GM19463 (cell line): ENCODE results near the gene SOST.
A peak's percentile ranks its signal among the peaks of the same experiment; 100 is the strongest.
"Not testable (repeated sequence)": the region's sequence is repeated elsewhere in the genome, so short reads cannot be mapped to it uniquely, and the experiment has no call there.

Experiments
- ATAC-seq: cut with Tn5 transposase; IDR thresholded peaks from one replicate; pipeline ENCODE4 v1.9.1; 2021; ENCODE audit warnings: mild to moderate bottlenecking, moderate library complexity; ENCODE audit not compliant: unreplicated experiment

Gene SOST

GRCh38 chr17:43758497-43759174, at the start of gene SOST:
Gene SOST (minus strand): TSS chr17:43758791. CDS start chr17:43758741, 50 bp downstream.
- ATAC-seq, result no peak

DNA sequence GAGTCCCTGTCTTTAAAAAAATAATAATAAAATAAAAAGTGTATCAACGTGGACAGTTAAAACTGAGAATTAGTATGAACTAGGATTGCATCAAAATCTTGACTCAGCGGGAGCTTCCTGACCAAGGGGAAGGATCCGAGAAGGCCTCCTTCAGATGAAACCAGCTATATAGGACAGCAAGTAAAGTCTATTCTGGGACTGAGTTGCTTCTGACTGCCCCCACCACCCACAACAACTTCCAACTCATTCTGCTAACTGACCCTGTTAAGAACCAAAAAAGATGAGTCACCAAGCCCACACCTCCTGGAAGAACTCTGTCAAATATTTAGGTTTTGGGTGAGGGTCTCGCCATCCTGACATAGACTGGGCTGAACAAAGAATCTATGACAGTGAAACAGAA, 49.5 kb upstream of the SOST start:
- no peak for ATAC-seq

DNA sequence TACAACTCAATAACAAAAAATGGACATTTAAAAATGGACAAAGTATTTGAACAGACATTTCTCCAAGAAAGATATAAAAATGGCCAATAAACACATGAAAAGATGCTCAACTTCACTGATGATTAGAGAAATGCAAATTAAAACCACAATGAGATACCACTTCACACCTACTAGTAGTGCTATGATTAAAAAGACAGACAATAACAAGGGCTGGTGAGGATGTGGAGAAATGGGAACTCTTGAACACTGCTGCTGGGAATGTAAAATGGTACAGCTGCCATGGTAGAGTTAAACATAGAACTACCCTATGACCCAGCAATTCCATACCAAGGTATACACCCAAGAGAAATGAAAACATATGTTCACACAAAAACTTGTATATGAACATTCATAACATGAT, 46.5 kb upstream of the SOST start:
- no peak for ATAC-seq

GRCh38 chr17:43803758-43804157, 45.2 kb upstream of the SOST start:
- no peak for ATAC-seq

DNA sequence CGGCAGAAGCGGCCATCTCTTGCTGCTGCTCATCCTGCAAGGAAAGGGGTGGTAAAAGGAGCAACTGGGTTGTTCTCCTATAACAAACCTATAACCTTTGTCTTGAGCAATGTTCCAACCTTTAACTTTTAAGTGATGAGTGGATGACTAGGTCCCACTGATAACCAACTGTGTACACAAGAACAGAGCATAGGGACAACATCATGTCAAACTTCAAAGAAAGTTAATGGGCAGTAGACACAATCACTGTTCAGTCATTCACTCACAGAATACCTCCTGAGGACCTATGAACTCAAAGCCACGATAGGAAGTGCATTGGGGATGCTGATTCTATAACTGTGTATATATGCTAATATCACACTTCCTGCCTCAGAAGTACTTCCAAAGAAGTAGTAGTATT, 43.3 kb upstream of the SOST start:
- ATAC-seq, result no peak

DNA sequence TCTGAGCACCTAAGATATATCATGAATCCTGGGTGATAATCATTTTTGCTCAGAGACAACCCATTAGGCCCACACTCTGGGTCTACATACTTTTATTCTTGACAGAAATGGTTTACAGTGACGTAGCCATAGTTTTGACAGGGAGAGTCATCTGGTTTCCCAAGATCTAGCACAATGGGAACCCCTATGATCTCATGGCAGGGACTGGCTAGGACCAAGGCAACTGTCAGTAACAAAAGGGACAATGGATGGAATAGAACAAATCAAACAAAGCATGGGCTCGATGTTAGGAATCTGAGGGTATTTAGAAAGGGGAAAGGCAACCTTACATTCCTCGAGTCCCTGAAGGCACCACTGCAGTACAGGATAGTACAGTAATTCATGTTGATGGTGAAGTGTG, 42.1 kb upstream of the SOST start:
- no peak for ATAC-seq

DNA sequence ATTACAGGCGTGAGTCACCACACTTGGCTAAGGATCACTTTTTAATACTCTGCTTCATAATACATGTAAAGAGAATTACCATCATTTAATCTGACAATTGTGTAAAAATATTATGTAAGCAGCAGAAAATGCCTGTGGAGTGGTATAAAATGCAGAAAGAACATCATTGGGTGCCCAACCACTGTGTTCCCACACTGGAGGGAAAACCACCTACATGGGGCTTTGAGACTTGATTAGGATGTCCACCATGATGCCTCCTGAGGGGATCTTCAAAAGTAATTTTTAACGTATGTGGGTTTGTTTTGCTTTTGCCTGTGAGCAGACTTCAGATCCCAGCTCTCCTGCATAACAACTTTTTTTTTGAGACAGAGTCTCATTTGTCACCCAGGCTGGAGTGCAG, 40.5 kb upstream of the SOST start:
- ATAC-seq, result no peak

- not testable (repeated sequence) for ATAC-seq
These were observed 39.4 kb upstream of the SOST start for GRCh38 chr17:43798024-43798423.

- not testable (repeated sequence) for ATAC-seq
These were observed 34.1 kb upstream of the SOST start for GRCh38 chr17:43792668-43793067.

GRCh38 chr17:43791589-43791988, 33.0 kb upstream of the SOST start:
- ATAC-seq, result no peak

DNA sequence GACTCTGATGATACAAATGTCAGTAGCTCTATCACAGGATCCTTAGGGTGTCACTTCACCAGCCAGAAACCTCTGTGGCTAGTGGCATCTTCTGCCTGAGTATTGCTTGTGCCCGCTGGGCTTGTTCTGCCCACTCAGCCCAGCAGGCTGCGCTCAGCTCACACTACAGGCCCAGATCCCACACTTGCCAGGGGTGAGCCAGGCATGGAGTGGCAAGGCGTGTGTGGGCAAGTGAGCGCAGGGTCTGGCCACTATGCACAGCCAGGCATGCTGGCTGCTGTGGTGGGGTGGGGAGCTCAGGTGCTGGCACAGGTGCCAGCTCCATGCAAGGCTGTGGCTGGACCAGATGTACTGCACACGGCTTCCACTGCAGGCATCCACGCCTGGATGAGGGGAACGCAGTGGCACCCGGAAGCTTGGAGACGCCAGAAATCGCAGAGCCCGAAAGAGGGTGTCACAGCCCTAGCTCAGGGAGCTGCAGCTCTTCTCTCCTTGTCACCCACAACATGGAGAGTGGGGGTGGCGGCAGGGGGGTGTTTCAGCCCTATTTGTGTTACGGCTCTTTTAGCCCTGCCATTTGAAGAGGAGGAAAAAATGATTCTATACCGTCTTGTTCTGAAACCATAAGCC, 31.8 kb upstream of the SOST start:
- no peak for ATAC-seq

GRCh38 chr17:43789482-43789881, 30.9 kb upstream of the SOST start:
- ATAC-seq, result no peak

GRCh38 chr17:43788540-43788939, 29.9 kb upstream of the SOST start:
- ATAC-seq, result no peak

DNA sequence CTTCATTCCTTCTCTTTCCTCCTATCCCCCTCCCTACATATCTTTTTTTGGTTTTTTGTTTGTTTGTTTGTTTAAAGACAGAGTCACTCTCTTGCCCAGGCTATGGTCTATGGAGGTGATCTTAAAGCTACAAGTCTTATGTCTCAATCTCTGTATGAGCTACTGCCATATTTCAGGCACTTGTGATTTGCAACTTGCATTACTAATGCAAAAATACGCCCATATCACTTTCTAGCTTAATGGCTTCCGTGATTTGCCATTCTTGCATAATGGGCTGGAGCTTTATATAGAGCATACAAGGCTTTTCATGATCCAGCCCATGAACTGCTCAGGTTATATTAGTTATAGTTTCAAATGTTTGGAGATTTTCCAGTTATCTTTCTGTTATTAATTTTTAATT, 29.1 kb upstream of the SOST start:
- no peak for ATAC-seq

DNA sequence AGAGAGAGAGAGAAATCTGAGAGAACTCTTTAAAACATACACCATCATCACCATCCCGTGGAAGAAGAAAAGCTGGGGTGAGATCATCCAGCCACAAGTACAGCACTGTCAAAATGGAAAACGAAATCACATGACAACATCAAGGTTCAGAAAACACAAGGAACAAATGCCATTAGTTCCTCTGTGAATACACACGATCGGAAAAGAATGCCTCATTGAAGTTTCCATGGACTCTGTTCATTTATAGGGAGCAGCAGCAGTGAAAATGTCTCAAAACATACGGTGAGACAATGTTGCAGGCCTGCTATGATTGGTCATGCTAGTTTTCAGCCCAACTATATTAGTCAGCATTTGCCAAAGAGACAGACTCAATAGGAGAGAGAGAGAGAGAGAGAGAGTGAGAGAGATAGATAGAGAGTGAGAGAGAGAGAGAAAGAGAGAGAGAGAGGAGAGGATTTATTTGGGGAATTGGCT, 26.1 kb upstream of the SOST start:
- ATAC-seq, result no peak

DNA sequence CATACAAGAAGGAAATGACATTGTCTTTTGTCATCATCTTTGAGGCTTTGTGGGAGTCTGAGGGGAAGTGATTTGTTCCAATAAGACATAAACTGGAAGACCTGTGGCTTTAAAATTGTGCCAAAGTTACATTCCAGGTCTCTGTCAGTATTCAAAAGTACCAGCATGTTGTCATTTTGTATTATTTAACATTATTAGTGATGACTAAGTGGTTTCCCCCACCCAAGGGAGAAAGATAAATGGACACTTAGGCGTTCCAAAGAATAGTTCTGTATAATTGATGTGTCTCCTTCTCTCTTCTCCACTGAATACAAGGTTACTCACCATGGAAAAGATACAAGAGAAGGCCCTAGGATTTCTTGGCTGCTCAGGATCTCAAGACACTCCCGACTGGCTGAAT, 25.5 kb upstream of the SOST start:
- no peak for ATAC-seq

DNA sequence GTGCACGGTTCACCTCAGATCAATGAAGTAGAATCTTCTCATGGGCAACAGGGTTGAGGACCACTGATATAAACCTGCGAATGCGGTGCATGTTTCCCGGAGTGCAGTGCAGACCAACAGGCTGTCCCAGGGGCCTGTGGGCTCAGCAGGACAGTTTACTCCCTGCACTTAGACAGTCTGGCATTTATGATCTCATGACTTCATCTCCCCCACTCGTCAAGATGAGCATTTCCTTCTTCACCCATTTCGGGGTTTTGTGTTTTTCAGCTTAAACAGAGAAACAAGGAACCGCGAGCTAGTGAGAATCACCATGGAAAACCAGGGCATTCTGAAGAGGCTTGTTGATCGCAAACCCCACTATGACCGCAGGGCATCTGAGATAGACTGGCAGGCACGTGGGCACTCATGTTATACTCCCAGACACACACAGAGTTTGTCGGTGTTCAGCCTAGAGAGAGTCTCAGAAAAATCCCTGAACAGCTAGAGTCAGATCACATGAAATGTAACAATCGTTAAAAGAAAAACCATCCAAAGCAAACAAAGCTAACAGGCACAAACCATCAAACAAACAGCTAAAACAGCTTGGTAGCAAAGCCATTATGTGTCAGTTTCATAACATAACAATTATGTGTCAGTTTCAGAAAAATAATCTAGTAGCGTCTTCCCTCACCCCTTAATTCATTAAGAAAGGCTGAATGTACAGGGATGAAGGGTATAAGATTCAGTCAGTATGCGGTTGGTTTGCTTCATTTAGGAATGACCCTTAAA, 24.5 kb upstream of the SOST start:
- ATAC-seq, result no peak

DNA sequence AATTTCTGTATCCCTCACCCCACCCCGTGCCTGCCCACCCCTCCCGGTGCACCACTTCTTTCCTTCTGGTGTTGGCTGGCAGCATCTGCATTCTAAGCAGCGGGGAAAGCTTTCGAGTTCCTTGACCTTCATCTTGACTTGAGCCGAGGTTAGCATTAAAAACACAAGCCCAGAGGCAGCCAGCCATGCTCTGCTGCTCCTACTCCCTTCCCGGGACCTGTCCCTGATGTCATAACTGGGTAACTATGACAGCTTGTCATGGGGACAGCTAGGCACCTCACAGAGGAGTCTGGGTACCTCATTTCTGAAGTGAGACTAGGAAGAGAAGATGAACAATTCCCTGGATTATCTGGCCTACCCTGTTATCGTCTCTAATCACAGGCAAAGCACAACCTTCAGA, 21.5 kb upstream of the SOST start, which contains the start of gene CFAP97D1:
Gene CFAP97D1 (plus strand): TSS at position 301 of the 400 bp plus-strand sequence. CDS start 28 bp downstream, at position 329.
- no peak for ATAC-seq

DNA sequence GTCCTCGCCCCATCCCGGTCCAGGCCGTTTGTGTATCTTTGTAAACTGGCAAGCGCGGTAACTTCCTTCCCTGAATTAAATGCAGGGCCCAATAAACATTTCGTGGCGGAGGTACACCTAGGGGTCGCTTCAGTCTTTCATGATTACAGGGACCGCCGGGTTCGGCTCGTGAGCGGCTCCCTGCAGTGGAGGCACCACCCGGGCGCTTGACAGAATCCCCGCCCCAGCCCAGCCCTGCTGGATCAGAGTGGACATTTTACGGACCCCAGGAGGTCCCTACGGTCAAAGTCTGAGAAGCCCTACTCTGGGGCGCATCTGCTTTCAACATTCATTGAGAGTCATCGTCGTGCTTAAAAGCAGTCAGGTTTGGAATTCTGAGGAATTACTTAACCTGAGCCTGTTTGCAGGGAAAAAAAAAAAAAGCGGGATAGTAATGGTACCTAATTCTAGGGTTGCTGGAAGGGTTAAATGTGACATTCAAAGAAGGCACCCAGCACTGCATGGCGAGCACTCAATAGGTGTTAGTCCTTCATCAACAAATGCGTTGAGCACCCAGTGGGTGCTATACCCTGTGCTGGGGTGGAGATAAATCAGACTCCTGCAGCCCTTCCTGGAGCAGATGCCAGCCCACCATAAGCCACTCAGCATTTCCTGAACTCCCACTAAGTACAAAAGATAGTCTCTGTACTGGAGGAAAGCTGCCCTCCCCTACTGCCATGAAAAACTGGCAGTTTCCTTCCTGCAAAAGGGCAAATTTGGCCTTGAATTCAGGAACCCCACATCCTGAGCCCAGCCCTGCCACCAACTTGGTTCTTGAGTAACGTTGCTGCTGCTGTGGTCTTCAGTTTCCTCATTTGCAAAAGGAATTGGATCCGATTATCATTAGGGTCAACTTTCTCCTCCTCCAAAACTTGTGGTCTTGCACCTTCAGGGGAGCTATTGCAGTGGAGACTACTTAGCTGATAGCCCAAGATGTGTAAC, 20.8 kb upstream of the SOST start:
- peak; percentile 20 for ATAC-seq

DNA sequence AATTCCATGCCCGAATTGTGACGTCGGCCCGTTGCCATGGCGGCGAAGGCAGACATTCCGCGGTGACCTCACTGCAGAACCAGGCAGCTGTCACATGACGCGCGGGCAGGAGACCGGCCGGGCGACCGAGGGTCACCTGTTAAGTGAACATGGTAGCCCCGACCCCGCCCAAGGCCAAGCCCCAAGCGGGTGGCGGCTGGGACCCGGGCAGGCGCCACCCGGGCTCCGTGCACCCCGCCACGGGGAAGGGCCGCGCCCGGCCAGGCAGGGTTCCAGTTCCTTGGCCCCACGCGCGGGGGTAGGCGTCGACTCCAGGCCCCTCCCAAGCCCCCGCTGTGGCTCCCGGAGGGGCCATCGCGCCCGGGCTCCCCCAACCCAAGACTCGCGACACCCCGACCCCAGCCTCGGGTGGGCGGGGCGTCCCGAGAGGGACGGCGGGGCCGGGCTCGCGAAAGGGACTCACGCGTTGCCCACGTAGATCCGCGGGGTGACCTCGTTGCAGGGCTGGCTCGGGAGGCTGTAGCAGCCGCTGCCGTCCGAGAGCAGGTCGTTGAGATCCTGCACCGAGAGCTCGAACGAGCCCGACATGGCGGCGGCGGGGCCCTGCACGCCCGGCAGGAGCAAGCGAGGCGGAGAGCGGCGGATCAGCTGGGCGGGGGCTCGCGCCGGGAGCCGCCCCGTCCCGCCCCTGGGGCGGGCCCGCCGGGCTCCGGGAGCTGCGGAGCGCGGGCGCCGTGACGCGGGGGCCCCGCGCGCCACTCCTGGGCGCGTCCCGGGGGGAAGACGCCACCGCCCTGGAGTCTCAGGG, 19.9 kb upstream of the SOST start, which contains the start of gene DUSP3:
Gene DUSP3 (minus strand): TSS at position 641 of the 808 bp plus-strand sequence. CDS start 53 bp downstream, at position 588.
- ATAC-seq, result peak; percentile 83
